Ishikawa (cell line): ENCODE results near the gene RFXANK.

Experiments used
- CREB1 ChIP-seq: IDR thresholded peaks from 2 replicates; pipeline ENCODE4 v1.6.1; 2012; ENCODE audit warnings: low read depth
- EGR1 ChIP-seq: IDR thresholded peaks from 2 replicates; pipeline ENCODE4 v1.6.1; 2012
- EP300 ChIP-seq: IDR thresholded peaks from 2 replicates; pipeline ENCODE4 v1.6.1; 2012; ENCODE audit warnings: borderline replicate concordance
- YY1 ChIP-seq: IDR thresholded peaks from 2 replicates; pipeline ENCODE4 v1.6.1; 2012; ENCODE audit warnings: low read depth
- ZBTB7A ChIP-seq: IDR thresholded peaks from 2 replicates; pipeline ENCODE4 v1.6.1; 2012; ENCODE audit warnings: low read depth
- TF ChIP-seq, protein P1 (sequence below): IDR thresholded peaks from 2 replicates; pipeline ENCODE4 v1.6.1; 2012; ENCODE audit warnings: low read depth, mild to moderate bottlenecking

DNA sequence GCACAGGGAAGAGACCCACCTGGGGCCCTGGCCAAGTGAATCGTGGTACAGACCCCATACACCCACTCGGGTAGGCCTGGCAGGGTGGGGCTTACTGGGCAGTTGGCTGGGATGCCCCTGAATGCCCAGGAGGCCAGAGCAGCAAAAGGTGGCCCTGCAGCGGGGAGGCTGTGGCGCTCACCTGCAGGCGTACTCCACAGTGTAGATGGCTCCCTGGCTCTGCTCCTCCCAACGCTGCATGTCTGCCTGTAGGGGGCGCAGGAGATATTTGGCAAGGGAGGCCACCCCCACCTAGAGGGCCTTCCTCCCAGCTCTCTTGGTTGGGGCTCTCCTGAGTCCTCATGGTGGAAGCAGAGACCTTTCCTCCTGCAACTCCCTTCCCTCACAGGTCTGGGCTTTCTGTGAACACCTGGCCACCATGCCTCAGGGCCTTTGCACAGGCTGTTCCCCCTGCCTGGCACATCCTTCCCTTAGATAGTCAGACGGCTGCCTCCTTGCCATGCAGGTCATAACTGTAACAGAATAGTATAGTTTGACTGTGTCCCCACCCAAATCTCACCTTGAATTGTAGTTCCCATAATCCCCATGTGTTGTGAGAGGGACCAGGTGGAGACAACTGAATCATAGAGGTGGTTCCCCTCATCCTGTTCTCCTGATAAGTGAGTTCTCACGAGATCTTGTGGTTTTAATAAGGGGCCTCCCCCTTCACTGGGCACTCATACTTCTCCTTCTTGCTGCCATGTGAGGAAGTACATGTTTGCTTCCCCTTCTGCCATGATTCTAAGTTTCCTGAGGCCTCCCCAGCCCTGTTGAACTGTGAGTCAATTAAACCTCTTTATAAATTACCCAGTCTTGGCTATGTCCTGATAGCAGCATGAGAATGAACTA is 6.0 kb upstream of the RFXANK start:
- TF ChIP-seq ZBTB7A (no peak), EGR1 (no peak), EP300 (no peak), YY1 (no peak), CREB1 (no peak)
- TF ChIP-seq, protein P1, sequence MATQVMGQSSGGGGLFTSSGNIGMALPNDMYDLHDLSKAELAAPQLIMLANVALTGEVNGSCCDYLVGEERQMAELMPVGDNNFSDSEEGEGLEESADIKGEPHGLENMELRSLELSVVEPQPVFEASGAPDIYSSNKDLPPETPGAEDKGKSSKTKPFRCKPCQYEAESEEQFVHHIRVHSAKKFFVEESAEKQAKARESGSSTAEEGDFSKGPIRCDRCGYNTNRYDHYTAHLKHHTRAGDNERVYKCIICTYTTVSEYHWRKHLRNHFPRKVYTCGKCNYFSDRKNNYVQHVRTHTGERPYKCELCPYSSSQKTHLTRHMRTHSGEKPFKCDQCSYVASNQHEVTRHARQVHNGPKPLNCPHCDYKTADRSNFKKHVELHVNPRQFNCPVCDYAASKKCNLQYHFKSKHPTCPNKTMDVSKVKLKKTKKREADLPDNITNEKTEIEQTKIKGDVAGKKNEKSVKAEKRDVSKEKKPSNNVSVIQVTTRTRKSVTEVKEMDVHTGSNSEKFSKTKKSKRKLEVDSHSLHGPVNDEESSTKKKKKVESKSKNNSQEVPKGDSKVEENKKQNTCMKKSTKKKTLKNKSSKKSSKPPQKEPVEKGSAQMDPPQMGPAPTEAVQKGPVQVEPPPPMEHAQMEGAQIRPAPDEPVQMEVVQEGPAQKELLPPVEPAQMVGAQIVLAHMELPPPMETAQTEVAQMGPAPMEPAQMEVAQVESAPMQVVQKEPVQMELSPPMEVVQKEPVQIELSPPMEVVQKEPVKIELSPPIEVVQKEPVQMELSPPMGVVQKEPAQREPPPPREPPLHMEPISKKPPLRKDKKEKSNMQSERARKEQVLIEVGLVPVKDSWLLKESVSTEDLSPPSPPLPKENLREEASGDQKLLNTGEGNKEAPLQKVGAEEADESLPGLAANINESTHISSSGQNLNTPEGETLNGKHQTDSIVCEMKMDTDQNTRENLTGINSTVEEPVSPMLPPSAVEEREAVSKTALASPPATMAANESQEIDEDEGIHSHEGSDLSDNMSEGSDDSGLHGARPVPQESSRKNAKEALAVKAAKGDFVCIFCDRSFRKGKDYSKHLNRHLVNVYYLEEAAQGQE: no peak
